GM20000 (cell line): ENCODE measurements around the gene CMBL.

Source experiments
- DNase-seq: peaks from one replicate; pipeline ENCODE4 v3.0.0; 2012; ENCODE audit warnings: low spot score
- TF ChIP-seq, protein P1 (sequence below): IDR thresholded peaks from 2 replicates; pipeline ENCODE4 v1.5.1; 2012; ENCODE audit warnings: mild to moderate bottlenecking, control low read depth; ENCODE audit errors: extremely low read depth, missing control alignments

Gene CMBL

DNA sequence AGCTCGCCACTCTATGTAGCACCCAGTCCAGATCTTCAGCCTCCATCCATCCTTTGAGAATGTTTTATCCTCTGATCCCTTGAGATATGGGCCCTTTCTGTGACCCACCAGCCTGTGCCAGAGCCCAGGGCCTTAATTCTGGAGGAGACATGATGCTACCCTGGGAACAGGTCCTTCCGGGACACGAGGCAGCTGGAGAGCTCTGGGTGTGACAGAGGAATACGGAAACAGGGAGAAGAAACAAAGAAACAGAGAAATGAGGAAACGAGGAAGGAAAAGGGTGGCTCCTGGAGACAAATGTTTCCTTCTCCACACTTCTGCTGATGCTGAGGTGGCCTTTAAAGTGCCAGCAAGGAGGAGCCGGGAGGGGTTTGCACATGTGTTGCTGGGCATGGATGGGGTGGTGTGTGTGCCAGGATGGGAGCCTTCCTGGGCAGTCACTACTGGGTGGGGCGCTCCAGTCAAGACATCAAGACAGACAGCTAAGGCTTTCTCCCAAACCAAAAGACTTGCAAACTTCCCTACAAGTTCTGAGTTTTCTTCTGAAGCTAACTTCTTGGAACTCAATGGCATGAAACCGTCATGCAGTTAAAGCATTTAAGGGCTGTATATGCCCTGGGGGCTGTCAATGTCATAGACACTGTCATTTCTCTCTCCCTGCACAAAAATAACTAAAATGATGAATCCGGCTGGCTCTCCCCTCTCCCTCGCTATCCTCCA, 23.0 kb upstream of the CMBL start:
- TF ChIP-seq, protein P1, sequence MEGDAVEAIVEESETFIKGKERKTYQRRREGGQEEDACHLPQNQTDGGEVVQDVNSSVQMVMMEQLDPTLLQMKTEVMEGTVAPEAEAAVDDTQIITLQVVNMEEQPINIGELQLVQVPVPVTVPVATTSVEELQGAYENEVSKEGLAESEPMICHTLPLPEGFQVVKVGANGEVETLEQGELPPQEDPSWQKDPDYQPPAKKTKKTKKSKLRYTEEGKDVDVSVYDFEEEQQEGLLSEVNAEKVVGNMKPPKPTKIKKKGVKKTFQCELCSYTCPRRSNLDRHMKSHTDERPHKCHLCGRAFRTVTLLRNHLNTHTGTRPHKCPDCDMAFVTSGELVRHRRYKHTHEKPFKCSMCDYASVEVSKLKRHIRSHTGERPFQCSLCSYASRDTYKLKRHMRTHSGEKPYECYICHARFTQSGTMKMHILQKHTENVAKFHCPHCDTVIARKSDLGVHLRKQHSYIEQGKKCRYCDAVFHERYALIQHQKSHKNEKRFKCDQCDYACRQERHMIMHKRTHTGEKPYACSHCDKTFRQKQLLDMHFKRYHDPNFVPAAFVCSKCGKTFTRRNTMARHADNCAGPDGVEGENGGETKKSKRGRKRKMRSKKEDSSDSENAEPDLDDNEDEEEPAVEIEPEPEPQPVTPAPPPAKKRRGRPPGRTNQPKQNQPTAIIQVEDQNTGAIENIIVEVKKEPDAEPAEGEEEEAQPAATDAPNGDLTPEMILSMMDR: no peak
- no peak for DNase-seq

DNA sequence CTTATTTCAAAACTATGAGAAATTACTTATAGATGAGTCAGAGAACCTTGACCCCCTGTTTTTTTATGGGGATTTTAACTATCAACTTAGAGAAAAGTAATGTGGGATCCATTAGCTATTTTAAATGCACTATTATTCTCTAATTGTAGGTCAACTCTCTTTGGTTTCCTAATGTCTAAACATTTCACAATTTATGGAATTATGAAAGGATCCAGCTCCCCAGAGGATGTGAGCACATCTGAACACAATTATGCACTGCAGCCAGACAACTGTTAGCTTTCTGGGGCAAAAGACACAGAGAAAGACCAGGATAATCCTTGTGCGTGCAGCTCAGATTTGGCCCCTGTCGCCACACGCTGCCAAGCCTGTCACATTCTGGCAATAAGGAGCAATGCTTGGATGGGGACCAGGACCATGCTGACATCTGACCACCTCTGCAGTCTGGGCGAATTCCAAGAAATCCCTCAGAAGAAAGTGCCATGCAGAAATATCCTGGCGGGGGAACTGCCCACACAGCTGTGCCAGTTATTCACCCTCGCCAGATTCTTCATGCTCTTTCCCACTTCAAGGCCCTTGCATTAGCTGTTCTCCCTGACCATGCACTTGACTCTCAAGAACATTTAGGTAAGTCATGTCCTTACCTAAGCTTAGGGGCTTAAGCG, 22.2 kb upstream of the CMBL start:
- no peak for DNase-seq
- TF ChIP-seq, protein P1: no peak

DNA sequence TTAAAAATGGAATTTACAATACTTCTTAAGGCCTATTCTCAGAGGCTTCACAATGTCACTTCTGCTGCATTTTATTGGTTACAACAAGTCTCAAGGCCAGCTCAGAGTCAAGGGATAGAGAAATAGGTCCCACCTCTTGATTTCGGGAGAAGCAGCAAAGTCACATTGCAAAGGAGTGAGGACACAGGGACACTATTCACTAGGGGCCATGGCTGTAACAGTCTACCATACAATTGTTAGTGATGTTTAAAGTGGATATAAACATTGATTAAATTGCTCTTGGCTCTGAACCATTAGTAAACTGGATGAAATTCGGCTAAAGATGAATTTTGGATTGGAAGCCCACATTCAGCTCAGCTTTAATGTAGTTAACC, 21.7 kb upstream of the CMBL start:
- TF ChIP-seq, protein P1: no peak
- no peak for DNase-seq

DNA sequence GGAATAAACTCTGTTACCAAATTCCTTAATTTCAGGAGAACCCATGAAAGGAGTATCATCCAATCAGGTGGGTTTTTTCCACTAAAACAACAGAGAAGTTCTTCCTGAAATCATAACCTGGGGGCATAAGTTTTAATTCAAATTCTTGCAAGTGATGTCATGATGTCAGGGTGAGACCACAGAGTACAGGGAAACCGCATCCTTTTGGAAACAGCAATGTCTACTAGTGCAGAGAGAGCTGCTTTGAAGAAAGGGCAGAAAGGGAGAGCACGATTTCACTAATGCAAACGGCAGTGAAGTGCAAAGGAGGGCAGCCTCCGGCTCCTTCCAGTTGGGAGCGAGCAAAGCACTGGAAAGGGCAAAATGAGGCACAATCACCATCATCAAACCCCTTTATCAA, 20.6 kb upstream of the CMBL start:
- no peak for DNase-seq
- TF ChIP-seq, protein P1: no peak

DNA sequence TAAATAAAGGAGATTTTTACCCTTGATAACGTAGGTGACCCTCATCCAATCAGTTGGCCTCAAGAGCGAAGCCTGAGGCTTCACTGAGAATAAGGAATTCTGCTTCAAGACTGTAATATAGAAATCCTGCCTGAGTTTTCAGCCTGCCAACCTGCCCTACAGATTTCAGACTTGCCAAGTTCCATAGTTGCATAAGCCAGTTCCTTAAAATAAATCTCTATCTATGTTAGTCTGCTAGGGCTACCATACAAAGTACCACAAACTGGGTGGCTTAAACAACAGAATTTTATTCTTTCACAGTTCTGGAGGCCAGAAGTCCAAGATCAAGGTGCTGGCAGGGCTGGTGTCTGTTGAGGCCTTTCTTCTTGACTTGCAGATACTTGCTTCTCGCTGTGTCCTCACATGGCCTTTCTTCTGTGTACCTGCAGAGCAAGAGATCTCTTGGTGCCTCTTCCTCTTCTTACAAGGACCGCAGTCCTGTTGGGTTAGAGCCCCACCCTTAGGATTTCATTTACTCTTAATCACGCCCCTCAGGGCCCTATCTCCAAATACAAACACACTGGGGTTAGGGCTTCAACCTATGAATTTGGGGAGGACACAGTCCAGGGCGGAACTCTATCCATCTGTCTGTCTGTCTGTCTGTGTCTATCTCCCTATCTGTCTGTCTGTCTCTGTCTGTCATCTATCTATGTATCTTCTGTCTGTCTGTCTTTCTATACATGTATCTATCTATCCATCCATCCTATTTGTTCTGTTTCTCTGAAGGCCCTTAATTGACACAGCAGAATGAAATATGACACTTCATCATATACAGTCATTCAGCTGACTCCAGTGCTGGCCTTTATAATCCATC, 17.0 kb upstream of the CMBL start:
- TF ChIP-seq, protein P1: no peak
- DNase-seq: no peak

DNA sequence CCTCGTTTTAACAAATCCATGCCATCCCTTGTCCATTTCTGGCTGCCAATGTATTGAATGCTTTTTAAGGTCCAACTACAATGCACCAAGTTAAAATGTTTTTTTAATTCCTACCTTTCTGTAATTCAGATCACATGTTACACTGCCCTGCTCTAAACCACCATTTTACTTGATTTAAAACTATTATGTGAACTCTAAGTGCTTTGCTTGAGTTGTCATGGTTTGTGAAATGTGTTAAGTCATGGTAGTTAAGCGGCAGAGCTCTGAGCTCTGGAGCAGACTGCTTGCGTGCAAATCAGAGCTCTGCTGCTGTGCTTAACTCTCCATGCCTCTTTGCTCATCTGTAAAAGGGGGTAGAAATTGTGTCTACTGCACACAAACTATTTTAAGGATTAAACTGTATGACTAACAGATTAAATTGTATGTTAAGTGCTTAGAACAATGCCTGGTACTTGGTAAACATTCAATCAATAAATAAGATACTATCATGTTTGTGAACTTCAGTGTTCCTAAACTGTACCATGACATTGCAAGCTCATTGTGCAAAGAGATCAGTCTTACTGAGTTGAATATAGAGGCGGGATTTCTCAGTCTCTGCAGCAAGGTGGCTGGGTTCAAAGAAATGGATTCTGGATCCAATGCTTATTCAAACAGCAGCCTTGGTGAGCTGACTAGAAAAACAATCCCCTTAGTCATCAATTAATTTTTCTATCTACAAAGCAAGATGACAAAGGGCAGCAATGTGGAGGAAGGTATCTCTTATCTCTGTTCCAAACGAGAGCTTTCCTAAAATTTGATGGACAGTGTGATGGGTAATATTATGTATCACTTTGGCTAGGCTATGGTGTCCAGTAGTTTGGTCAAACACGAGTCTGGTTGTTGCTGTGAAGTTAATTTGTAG, 16.1 kb upstream of the CMBL start:
- TF ChIP-seq, protein P1: no peak
- DNase-seq: no peak
